Trophoblast cell (in vitro differentiated cells and primary cell): ENCODE results near the gene PPP6C.
"Not testable (repeated sequence)": the region's sequence is repeated elsewhere in the genome, so short reads cannot be mapped to it uniquely, and the experiment has no call there.

Experiments used
- DNase-seq, 2 donors: peaks; one replicate each; pipeline ENCODE4 v3.0.0-alpha.2; 2016
- H2AFZ ChIP-seq: 2 replicates; pipeline ENCODE4 v1.6.1; 2013; ENCODE audit warnings: low read length, moderate library complexity, mild to moderate bottlenecking; ENCODE audit not compliant: insufficient read depth, poor library complexity
- H2AK5ac ChIP-seq: 2 replicates; pipeline ENCODE4 v1.6.1; 2013; ENCODE audit warnings: mild to moderate bottlenecking, low read length
- H2BK120ac ChIP-seq: 2 replicates; pipeline ENCODE4 v1.6.1; 2013; ENCODE audit warnings: low read length, mild to moderate bottlenecking, moderate library complexity; ENCODE audit not compliant: insufficient read depth, poor library complexity
- H2BK12ac ChIP-seq: 2 replicates; pipeline ENCODE4 v1.6.1; 2013; ENCODE audit warnings: mild to moderate bottlenecking, low read length, moderate library complexity
- H2BK5ac ChIP-seq: 2 replicates; pipeline ENCODE4 v1.6.1; 2013; ENCODE audit warnings: low read length, low read depth, moderate library complexity, mild to moderate bottlenecking; ENCODE audit not compliant: poor library complexity
- H3K14ac ChIP-seq: 2 replicates; pipeline ENCODE4 v1.6.1; 2013; ENCODE audit warnings: mild to moderate bottlenecking, low read length
- H3K18ac ChIP-seq: 2 replicates; pipeline ENCODE4 v1.6.1; 2013; ENCODE audit warnings: mild to moderate bottlenecking, low read length
- H3K23ac ChIP-seq: 2 replicates; pipeline ENCODE4 v1.6.1; 2013; ENCODE audit warnings: low read length
- H3K27ac ChIP-seq: 2 replicates; pipeline ENCODE4 v1.5.1; 2013; ENCODE audit warnings: low read depth, mild to moderate bottlenecking, inconsistent platforms, low read length, moderate library complexity
- H3K27me3 ChIP-seq: 2 replicates; pipeline ENCODE4 v1.6.1; 2013; ENCODE audit warnings: inconsistent platforms, mild to moderate bottlenecking, low read length, moderate library complexity; ENCODE audit not compliant: insufficient read depth
- H3K36me3 ChIP-seq, 2 experiments: 1 replicate in 1 of 2; 2 replicates in 1 of 2; pipeline ENCODE4 v1.6.1; 2013; ENCODE audit warnings: low read length in 2 of 2, mild to moderate bottlenecking in 2 of 2, moderate library complexity in 1 of 2; ENCODE audit not compliant: insufficient read depth in 2 of 2, control insufficient read depth in 1 of 2
- H3K4ac ChIP-seq: 2 replicates; pipeline ENCODE4 v1.6.1; 2013; ENCODE audit warnings: low read depth, mild to moderate bottlenecking, low read length, moderate library complexity
- H3K4me1 ChIP-seq, 2 experiments: 1 replicate in 1 of 2; 2 replicates in 1 of 2; pipeline ENCODE4 v1.6.1; 2013; ENCODE audit warnings: low read length in 2 of 2, mild to moderate bottlenecking in 2 of 2, moderate library complexity in 1 of 2; ENCODE audit not compliant: insufficient read depth in 2 of 2, control insufficient read depth in 1 of 2
- H3K4me2 ChIP-seq: 2 replicates; pipeline ENCODE4 v1.6.1; 2013; ENCODE audit warnings: inconsistent platforms, mild to moderate bottlenecking, low read length, moderate library complexity
- H3K4me3 ChIP-seq: 2 replicates; pipeline ENCODE4 v1.5.1; 2013; ENCODE audit warnings: mild to moderate bottlenecking, low read depth, low read length, inconsistent platforms
- H3K79me1 ChIP-seq: one replicate; pipeline ENCODE4 v1.6.1; 2013; ENCODE audit warnings: low read length
- H3K79me2 ChIP-seq: 2 replicates; pipeline ENCODE4 v1.6.1; 2013; ENCODE audit warnings: low read length, mild to moderate bottlenecking; ENCODE audit not compliant: control insufficient read depth, insufficient read depth, poor library complexity
- H3K9ac ChIP-seq: 2 replicates; pipeline ENCODE4 v1.6.1; 2013; ENCODE audit warnings: mild to moderate bottlenecking, low read length
- H3K9me3 ChIP-seq: 2 replicates; pipeline ENCODE4 v1.6.1; 2013; ENCODE audit warnings: low read depth, mild to moderate bottlenecking, control low read depth, inconsistent platforms, low read length; ENCODE audit not compliant: insufficient read depth
- H4K12ac ChIP-seq: 2 replicates; pipeline ENCODE4 v1.6.1; 2013; ENCODE audit warnings: low read depth, mild to moderate bottlenecking, low read length, moderate library complexity
- H4K8ac ChIP-seq: 2 replicates; pipeline ENCODE4 v1.6.1; 2013; ENCODE audit warnings: low read depth, mild to moderate bottlenecking, low read length, moderate library complexity
- H4K91ac ChIP-seq: one replicate; pipeline ENCODE4 v1.6.1; 2013; ENCODE audit warnings: low read depth, mild to moderate bottlenecking, low read length, moderate library complexity
- WGBS: extraction: QIAGEN DNeasy Blood & Tissue Kit; methylation state at CpG from one replicate; pipeline ENCODE4 v1.1.7; 2013; ENCODE audit warnings: missing lambda C conversion rate; ENCODE audit not compliant: insufficient read length, insufficient coverage; ENCODE audit errors: extremely low coverage; 5-methylcytosine and 5-hydroxymethylcytosine counted together

Gene PPP6C

GRCh38 chr9:125114503-125114902 is 75.1 kb downstream of the PPP6C start:
- not testable (repeated sequence) for H3K36me3 ChIP-seq, H3K23ac ChIP-seq, H3K18ac ChIP-seq, H3K79me2 ChIP-seq, H3K27ac ChIP-seq, H3K27me3 ChIP-seq, H4K91ac ChIP-seq, H2BK120ac ChIP-seq, H2BK5ac ChIP-seq, H3K14ac ChIP-seq, DNase-seq, H3K4me3 ChIP-seq, H3K79me1 ChIP-seq, H2AFZ ChIP-seq, H3K4me1 ChIP-seq, H3K9ac ChIP-seq, H2BK12ac ChIP-seq, H3K4me2 ChIP-seq, H4K8ac ChIP-seq, H3K9me3 ChIP-seq, H4K12ac ChIP-seq, H3K4ac ChIP-seq, H2AK5ac ChIP-seq
- WGBS = no CpG with 5 or more reads among the region's 4 CpGs

- Histone ChIP-seq H3K36me3 (peaks cover 0 to 4% of the 10 kb centered on the region in 2 experiments), H3K79me2 (no peaks in the 10 kb centered on the region), H3K4me2 (no peak overlapping the region), H2BK12ac (no peak overlapping the region), H3K23ac (no peak overlapping the region), H4K8ac (no peak overlapping the region), H3K4ac (no peak overlapping the region), H4K12ac (no peak overlapping the region), H3K4me1 (no peaks in the 10 kb centered on the region), H4K91ac (no peak overlapping the region), H3K79me1 (no peaks in the 10 kb centered on the region), H2BK5ac (no peak overlapping the region), H3K18ac (no peak overlapping the region), H2AK5ac (no peak overlapping the region), H3K4me3 (no peak overlapping the region), H3K9me3 (no peaks in the 10 kb centered on the region), H2AFZ (no peak overlapping the region), H2BK120ac (no peak overlapping the region), H3K27ac (no peak overlapping the region), H3K9ac (no peak overlapping the region), H3K14ac (no peak overlapping the region), H3K27me3 (no peaks in the 10 kb centered on the region)
- DNase-seq = no peak
- WGBS = no CpG with 5 or more reads among the region's 2 CpGs
Observed at GRCh38 chr9:125110464-125110863, 79.1 kb downstream of the PPP6C start.

GRCh38 chr9:125108541-125108940 is 81.1 kb downstream of the PPP6C start:
- not testable (repeated sequence) for H4K12ac ChIP-seq, H3K27me3 ChIP-seq, H2BK5ac ChIP-seq, H3K79me2 ChIP-seq, H3K23ac ChIP-seq, H3K9me3 ChIP-seq, H3K9ac ChIP-seq, DNase-seq, H4K91ac ChIP-seq, H2BK120ac ChIP-seq, H3K14ac ChIP-seq, H2AK5ac ChIP-seq, H2AFZ ChIP-seq, H3K4ac ChIP-seq, H3K4me2 ChIP-seq, H3K18ac ChIP-seq, H3K36me3 ChIP-seq, H3K4me3 ChIP-seq, H3K79me1 ChIP-seq, H2BK12ac ChIP-seq, H3K4me1 ChIP-seq, H3K27ac ChIP-seq, H4K8ac ChIP-seq
- WGBS = no CpG with 5 or more reads among the region's 33 CpGs

GRCh38 chr9:125106285-125106893 is 83.2 kb downstream of the PPP6C start:
- no peak overlapping the region for H3K4me3 ChIP-seq
- no peaks in the 10 kb centered on the region for H3K79me1 ChIP-seq
- H2BK12ac ChIP-seq = no peak overlapping the region
- no peak overlapping the region for H2BK120ac ChIP-seq
- DNase-seq = no peak
- no peak overlapping the region for H3K23ac ChIP-seq
- no peaks in the 10 kb centered on the region for H3K9me3 ChIP-seq
- H2AK5ac ChIP-seq = no peak overlapping the region
- H3K18ac ChIP-seq = no peak overlapping the region
- no peak overlapping the region for H3K4me2 ChIP-seq
- no peak overlapping the region for H2BK5ac ChIP-seq
- no peak overlapping the region for H4K12ac ChIP-seq
- H4K91ac ChIP-seq = no peak overlapping the region
- no peak overlapping the region for H4K8ac ChIP-seq
- no peak overlapping the region for H3K4ac ChIP-seq
- H3K27ac ChIP-seq = no peak overlapping the region
- H3K9ac ChIP-seq = no peak overlapping the region
- H3K14ac ChIP-seq = no peak overlapping the region
- H3K36me3 ChIP-seq = no peaks in the 10 kb centered on the region
- no peak overlapping the region for H2AFZ ChIP-seq
- H3K27me3 ChIP-seq = no peaks in the 10 kb centered on the region
- no peaks in the 10 kb centered on the region for H3K79me2 ChIP-seq
- H3K4me1 ChIP-seq = no peaks in the 10 kb centered on the region
